HepG2 (cell line): Measurements from ENCODE around the gene C2orf49. TPM values are rescaled to one million over a fixed set of nuclear protein-coding genes. Genes with fewer than 3 reads are reported as not detected.

Experiments
- ARNT2 ChIP-seq: sonication (generic); formaldehyde crosslinking; IDR thresholded peaks from 2 replicates; pipeline ENCODE4 v1.8.0; 2022; ENCODE audit warnings: mild to moderate bottlenecking, low read depth, missing genetic modification reagents, moderate library complexity
- BORCS8-MEF2B ChIP-seq: sonication (generic); formaldehyde crosslinking; IDR thresholded peaks from 2 replicates; pipeline ENCODE4 v1.8.0; 2022; ENCODE audit warnings: mild to moderate bottlenecking, missing genetic modification reagents
- HNF4G ChIP-seq, 2 experiments: sonication (generic) in 1 of 2; formaldehyde crosslinking in 1 of 2; IDR thresholded peaks; 2 replicates each; pipeline versions ENCODE4 v1.4.0 to v1.6.1; 2011 to 2020; ENCODE audit warnings: borderline replicate concordance in 2 of 2, low read depth in 2 of 2, mild to moderate bottlenecking in 2 of 2, low read length in 1 of 2, missing genetic modification reagents in 1 of 2, moderate library complexity in 1 of 2
- KDM3A ChIP-seq: IDR thresholded peaks from 2 replicates; pipeline ENCODE4 v1.6.1; 2018; ENCODE audit warnings: low read depth, missing compliant biosample characterization
- REPIN1 ChIP-seq: sonication (generic); formaldehyde crosslinking; IDR thresholded peaks from 2 replicates; pipeline ENCODE4 v1.8.0; 2022; ENCODE audit warnings: missing genetic modification reagents, low read depth, mild to moderate bottlenecking, borderline replicate concordance
- SP2 ChIP-seq: sonication (generic); formaldehyde crosslinking; IDR thresholded peaks from 2 replicates; pipeline ENCODE4 v1.5.1; 2020; ENCODE audit warnings: mild to moderate bottlenecking, missing genetic modification reagents
- TBX2 ChIP-seq: sonication (generic); formaldehyde crosslinking; IDR thresholded peaks from 2 replicates; pipeline ENCODE4 v1.5.0; 2020; ENCODE audit warnings: missing genetic modification reagents, mild to moderate bottlenecking, borderline replicate concordance
- ZNF136 ChIP-seq: sonication (generic); formaldehyde crosslinking; IDR thresholded peaks from 2 replicates; pipeline ENCODE4 v1.8.1; 2022; ENCODE audit warnings: low read depth, mild to moderate bottlenecking, moderate library complexity, missing genetic modification reagents
- ZNF501 ChIP-seq: sonication (generic); formaldehyde crosslinking; IDR thresholded peaks from 2 replicates; pipeline ENCODE4 v1.5.1; 2020; ENCODE audit warnings: mild to moderate bottlenecking, moderate library complexity, missing genetic modification reagents
- ZNF703 ChIP-seq: sonication (generic); formaldehyde crosslinking; IDR thresholded peaks from 2 replicates; pipeline ENCODE4 v1.5.1; 2020; ENCODE audit warnings: missing genetic modification reagents, mild to moderate bottlenecking, moderate library complexity, borderline replicate concordance
- polyA plus RNA-seq, 8 experiments: library from polyadenylated mRNA; depleted of rRNA in 3 of 8; stranded (reverse) in 7 of 8; unstranded in 1 of 8; fragments of >200 nt; fragmentation: Illumina TruSeq in 4 of 8; extraction: Trizol in 4 of 8; gene quantifications; 2 replicates each; pipeline versions ENCODE4 v1.2.1 to v1.2.3, GENCODE V29; 2011 to 2016; ENCODE audit warnings: low read depth in 4 of 8, missing spikeins in 1 of 8, mixed read lengths in 1 of 8; ENCODE audit not compliant: insufficient read depth in 1 of 8
- total RNA-seq, 5 experiments: library from RNA; depleted of rRNA; stranded (reverse); fragments of >200 nt; fragmentation: Illumina TruSeq; extraction: Trizol; gene quantifications; 2 replicates each; pipeline ENCODE4 v1.2.3, GENCODE V29; 2016; ENCODE audit warnings: low read depth in 1 of 5
- TF ChIP-seq, protein P1 (sequence below): sonication (generic); formaldehyde crosslinking; IDR thresholded peaks from 2 replicates; pipeline ENCODE4 v1.5.0; 2020; ENCODE audit warnings: mild to moderate bottlenecking, missing genetic modification reagents, moderate library complexity
- TF ChIP-seq, protein P2 (sequence below): sonication (generic); formaldehyde crosslinking; IDR thresholded peaks from 2 replicates; pipeline ENCODE4 v1.5.1; 2020; ENCODE audit warnings: mild to moderate bottlenecking, moderate library complexity, missing genetic modification reagents
- TF ChIP-seq, protein P3 (sequence below): sonication (generic); formaldehyde crosslinking; IDR thresholded peaks from 2 replicates; pipeline ENCODE4 v1.4.0; 2020; ENCODE audit warnings: missing genetic modification reagents
- TF ChIP-seq, protein P4 (sequence below): sonication (generic); formaldehyde crosslinking; IDR thresholded peaks from 2 replicates; pipeline ENCODE4 v1.4.0; 2020; ENCODE audit warnings: missing genetic modification reagents, borderline replicate concordance
- TF ChIP-seq, protein P5 (sequence below): sonication (generic); formaldehyde crosslinking; IDR thresholded peaks from 2 replicates; pipeline ENCODE4 v1.5.0; 2020; ENCODE audit warnings: mild to moderate bottlenecking, missing genetic modification reagents, borderline replicate concordance
- TF ChIP-seq, protein P6 (sequence below): sonication (generic); IDR thresholded peaks from 2 replicates; pipeline ENCODE4 v1.6.1; 2016; ENCODE audit warnings: low read depth, borderline replicate concordance

Gene C2orf49
- total and polyA plus RNA-seq, 2 of the 13 experiments (the other 11 are each of a cell fraction or from before 2014, with no cell fraction given): 24.7 to 28.8 TPM

DNA sequence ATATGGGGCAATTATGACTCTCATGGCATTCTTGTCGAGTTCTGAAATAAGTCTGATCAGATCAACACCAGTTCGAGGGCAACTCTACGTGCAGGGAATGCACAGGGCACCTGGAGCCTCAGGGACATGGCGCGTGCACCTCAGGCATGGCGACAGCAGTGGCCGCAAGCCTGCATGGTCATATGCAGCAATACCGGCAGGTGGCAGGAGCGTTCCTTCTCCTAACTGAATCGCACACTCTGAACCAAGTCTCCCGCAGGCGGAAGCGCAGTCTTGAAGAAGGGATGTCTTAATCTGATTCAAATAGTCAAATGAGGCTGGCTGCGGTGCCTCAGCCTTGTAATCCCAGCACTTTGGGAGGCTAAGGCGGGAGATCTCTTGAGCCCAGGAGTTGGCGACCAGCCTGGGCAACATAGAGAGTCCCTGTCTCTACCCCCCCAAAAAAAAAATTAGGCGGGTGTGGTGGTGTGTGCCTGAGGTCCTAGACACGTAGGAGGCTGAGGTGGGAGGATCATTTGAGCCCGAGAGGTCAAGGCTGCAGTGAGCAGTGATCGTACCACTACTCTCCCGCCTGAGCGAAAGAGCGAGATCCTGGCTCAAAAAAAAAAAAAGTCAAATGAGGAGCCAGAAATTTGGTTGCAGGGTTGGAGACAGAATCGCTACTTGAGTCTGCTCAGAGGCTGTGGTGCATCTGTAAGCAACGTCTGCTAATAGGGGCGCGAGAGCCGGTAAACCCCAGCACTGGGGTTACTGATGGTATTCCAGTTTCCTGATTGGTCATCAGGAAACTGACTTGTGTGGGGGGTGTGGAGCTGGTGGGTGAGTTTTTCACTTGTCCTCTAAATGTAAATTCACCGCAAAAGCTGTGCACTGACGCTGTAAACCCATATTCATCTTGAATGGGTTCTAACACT lies 32.7 kb downstream of the C2orf49 start (continued):
- TF ChIP-seq, protein P1, sequence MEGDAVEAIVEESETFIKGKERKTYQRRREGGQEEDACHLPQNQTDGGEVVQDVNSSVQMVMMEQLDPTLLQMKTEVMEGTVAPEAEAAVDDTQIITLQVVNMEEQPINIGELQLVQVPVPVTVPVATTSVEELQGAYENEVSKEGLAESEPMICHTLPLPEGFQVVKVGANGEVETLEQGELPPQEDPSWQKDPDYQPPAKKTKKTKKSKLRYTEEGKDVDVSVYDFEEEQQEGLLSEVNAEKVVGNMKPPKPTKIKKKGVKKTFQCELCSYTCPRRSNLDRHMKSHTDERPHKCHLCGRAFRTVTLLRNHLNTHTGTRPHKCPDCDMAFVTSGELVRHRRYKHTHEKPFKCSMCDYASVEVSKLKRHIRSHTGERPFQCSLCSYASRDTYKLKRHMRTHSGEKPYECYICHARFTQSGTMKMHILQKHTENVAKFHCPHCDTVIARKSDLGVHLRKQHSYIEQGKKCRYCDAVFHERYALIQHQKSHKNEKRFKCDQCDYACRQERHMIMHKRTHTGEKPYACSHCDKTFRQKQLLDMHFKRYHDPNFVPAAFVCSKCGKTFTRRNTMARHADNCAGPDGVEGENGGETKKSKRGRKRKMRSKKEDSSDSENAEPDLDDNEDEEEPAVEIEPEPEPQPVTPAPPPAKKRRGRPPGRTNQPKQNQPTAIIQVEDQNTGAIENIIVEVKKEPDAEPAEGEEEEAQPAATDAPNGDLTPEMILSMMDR (CRISPR knock-in tag): peak; percentile 99
- TF ChIP-seq TBX2 (CRISPR knock-in tag): no peak
- TF ChIP-seq KDM3A (CRISPR knock-in tag): peak; percentile 82; the same call in 1 of the 2 replicates
- TF ChIP-seq, protein P2, sequence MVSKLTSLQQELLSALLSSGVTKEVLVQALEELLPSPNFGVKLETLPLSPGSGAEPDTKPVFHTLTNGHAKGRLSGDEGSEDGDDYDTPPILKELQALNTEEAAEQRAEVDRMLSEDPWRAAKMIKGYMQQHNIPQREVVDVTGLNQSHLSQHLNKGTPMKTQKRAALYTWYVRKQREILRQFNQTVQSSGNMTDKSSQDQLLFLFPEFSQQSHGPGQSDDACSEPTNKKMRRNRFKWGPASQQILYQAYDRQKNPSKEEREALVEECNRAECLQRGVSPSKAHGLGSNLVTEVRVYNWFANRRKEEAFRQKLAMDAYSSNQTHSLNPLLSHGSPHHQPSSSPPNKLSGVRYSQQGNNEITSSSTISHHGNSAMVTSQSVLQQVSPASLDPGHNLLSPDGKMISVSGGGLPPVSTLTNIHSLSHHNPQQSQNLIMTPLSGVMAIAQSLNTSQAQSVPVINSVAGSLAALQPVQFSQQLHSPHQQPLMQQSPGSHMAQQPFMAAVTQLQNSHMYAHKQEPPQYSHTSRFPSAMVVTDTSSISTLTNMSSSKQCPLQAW (CRISPR knock-in tag): peak; percentile 62; the same call in 1 of the 2 replicates
- TF ChIP-seq REPIN1 (CRISPR knock-in tag): peak; percentile 77; the same call in 1 of the 2 replicates
- no peak for TF ChIP-seq HNF4G (IDR thresholded peaks at IDR 0.05; ENCODE audit: borderline replicate concordance, low read depth, low read length)
- TF ChIP-seq HNF4G (CRISPR knock-in tag; IDR thresholded peaks at IDR 0.05; ENCODE audit: borderline replicate concordance, low read depth): no peak
- peak; percentile 60; the same call in 1 of the 2 replicates for TF ChIP-seq ZNF501 (CRISPR knock-in tag)
- TF ChIP-seq, protein P3, sequence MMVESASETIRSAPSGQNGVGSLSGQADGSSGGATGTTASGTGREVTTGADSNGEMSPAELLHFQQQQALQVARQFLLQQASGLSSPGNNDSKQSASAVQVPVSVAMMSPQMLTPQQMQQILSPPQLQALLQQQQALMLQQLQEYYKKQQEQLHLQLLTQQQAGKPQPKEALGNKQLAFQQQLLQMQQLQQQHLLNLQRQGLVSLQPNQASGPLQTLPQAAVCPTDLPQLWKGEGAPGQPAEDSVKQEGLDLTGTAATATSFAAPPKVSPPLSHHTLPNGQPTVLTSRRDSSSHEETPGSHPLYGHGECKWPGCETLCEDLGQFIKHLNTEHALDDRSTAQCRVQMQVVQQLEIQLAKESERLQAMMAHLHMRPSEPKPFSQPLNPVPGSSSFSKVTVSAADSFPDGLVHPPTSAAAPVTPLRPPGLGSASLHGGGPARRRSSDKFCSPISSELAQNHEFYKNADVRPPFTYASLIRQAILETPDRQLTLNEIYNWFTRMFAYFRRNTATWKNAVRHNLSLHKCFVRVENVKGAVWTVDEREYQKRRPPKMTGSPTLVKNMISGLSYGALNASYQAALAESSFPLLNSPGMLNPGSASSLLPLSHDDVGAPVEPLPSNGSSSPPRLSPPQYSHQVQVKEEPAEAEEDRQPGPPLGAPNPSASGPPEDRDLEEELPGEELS (CRISPR knock-in tag): 0 out of 2 replicates have a peak, but pooled peaks have one; percentile 25
- no peak for TF ChIP-seq ZNF703 (CRISPR knock-in tag)
- peak; percentile 56; the same call in 1 of the 2 replicates for TF ChIP-seq BORCS8-MEF2B (CRISPR knock-in tag)
- TF ChIP-seq SP2 (CRISPR knock-in tag): no peak
- 0 out of 2 replicates have a peak, but pooled peaks have one; percentile 46 for TF ChIP-seq ARNT2 (CRISPR knock-in tag)
- TF ChIP-seq, protein P4, sequence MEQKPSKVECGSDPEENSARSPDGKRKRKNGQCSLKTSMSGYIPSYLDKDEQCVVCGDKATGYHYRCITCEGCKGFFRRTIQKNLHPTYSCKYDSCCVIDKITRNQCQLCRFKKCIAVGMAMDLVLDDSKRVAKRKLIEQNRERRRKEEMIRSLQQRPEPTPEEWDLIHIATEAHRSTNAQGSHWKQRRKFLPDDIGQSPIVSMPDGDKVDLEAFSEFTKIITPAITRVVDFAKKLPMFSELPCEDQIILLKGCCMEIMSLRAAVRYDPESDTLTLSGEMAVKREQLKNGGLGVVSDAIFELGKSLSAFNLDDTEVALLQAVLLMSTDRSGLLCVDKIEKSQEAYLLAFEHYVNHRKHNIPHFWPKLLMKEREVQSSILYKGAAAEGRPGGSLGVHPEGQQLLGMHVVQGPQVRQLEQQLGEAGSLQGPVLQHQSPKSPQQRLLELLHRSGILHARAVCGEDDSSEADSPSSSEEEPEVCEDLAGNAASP (CRISPR knock-in tag): peak; percentile 49; the same call in 1 of the 2 replicates
- TF ChIP-seq, protein P5, sequence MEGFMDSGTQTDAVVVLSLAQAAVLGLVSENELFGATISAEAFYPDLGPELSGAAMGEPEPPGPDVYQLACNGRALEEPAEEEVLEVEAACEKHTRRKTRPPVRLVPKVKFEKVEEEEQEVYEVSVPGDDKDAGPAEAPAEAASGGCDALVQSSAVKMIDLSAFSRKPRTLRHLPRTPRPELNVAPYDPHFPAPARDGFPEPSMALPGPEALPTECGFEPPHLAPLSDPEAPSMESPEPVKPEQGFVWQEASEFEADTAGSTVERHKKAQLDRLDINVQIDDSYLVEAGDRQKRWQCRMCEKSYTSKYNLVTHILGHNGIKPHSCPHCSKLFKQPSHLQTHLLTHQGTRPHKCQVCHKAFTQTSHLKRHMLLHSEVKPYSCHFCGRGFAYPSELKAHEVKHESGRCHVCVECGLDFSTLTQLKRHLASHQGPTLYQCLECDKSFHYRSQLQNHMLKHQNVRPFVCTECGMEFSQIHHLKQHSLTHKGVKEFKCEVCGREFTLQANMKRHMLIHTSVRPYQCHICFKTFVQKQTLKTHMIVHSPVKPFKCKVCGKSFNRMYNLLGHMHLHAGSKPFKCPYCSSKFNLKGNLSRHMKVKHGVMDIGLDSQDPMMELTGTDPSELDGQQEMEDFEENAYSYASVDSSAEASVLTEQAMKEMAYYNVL: peak; percentile 61; the same call in 1 of the 2 replicates
- TF ChIP-seq ZNF136: no peak
- TF ChIP-seq, protein P6, sequence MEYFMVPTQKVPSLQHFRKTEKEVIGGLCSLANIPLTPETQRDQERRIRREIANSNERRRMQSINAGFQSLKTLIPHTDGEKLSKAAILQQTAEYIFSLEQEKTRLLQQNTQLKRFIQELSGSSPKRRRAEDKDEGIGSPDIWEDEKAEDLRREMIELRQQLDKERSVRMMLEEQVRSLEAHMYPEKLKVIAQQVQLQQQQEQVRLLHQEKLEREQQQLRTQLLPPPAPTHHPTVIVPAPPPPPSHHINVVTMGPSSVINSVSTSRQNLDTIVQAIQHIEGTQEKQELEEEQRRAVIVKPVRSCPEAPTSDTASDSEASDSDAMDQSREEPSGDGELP: no peak
